ENCODE measurements around the gene DGKI.

Gene DGKI

DNA sequence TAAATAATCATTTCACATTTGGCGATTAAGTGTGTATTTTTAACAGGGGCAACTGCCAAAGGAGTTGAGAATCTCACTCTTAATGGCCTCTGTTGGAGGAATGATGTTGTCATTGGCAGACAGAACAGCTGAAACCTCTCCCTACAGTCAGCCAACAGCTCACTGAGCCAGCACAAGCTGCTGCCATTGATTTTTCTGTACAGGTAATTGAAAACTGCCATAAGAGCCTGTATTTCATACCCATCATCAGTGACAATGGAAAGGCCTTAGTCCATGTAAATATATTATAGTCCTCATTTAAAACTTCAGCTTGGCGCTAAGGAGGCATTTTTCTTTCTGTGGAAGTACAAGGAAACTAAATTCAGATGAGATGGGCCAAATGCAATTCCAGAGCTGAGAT is 475.2 kb downstream of the DGKI start:
- CTCF ChIA-PET, result no interaction called here

DNA sequence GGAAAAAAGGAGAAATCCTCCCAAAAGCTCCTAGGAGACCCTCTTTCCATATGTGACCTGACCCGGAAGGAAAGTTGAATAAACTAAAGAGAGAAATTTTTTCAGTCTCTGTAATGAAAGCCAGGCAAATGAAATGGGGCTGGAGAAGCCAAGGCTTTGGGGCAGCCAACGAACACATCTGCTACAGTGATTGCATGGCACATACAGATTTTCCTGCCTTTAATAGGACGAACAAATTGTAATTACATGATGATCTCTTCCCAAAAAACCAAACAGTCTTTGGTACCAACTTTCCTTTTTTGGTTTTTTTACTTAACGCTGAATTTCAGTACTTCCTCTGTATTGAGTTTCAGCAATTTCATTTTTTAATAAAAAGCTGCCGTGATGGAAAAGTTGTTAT is 479.8 kb downstream of the DGKI start:
- no peak for DNase-seq (ENCODE audit: extremely low spot score)
- ChIA-PET CTCF (no interaction called here), POLR2A (no interaction called here)
- TF ChIP-seq HDGF (IDR thresholded peaks at IDR 0.05; ENCODE audit: borderline replicate concordance) (no peak), CTBP1 (IDR thresholded peaks at IDR 0.05; ENCODE audit: borderline replicate concordance) (no peak), LEF1 (IDR thresholded peaks at IDR 0.05; ENCODE audit: borderline replicate concordance) (no peak), FOXM1 (IDR thresholded peaks at IDR 0.05; ENCODE audit: borderline replicate concordance) (no peak), NFRKB (IDR thresholded peaks at IDR 0.05) (no peak), SUZ12 (IDR thresholded peaks at IDR 0.05) (no peak), ELF4 (IDR thresholded peaks at IDR 0.05) (no peak), TARDBP (IDR thresholded peaks at IDR 0.05) (no peak), L3MBTL2 (conservative IDR thresholded peaks at IDR 0.05) (no peak), ARNT (IDR thresholded peaks at IDR 0.05) (no peak), FOXK2 (IDR thresholded peaks at IDR 0.05) (no peak), ZNF384 (IDR thresholded peaks at IDR 0.05) (no peak), BHLHE40 (IDR thresholded peaks at IDR 0.05; ENCODE audit: borderline replicate concordance) (no peak), SP1 (IDR thresholded peaks at IDR 0.05) (no peak), FOXA1 (IDR thresholded peaks at IDR 0.05) (no peak)
- TF ChIP-seq, protein P1, sequence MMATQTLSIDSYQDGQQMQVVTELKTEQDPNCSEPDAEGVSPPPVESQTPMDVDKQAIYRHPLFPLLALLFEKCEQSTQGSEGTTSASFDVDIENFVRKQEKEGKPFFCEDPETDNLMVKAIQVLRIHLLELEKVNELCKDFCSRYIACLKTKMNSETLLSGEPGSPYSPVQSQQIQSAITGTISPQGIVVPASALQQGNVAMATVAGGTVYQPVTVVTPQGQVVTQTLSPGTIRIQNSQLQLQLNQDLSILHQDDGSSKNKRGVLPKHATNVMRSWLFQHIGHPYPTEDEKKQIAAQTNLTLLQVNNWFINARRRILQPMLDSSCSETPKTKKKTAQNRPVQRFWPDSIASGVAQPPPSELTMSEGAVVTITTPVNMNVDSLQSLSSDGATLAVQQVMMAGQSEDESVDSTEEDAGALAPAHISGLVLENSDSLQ (IDR thresholded peaks at IDR 0.05), result no peak

More for the DNA sequence above, 475.2 kb downstream of the DGKI start:
- no peak for DNase-seq (ENCODE audit: extremely low spot score)
- TF ChIP-seq ZNF384 (IDR thresholded peaks at IDR 0.05) (no peak), SUZ12 (IDR thresholded peaks at IDR 0.05) (no peak), ARNT (IDR thresholded peaks at IDR 0.05) (no peak), ELF4 (IDR thresholded peaks at IDR 0.05) (no peak), SP1 (IDR thresholded peaks at IDR 0.05) (no peak), FOXK2 (IDR thresholded peaks at IDR 0.05) (no peak), CTBP1 (IDR thresholded peaks at IDR 0.05; ENCODE audit: borderline replicate concordance) (no peak), LEF1 (IDR thresholded peaks at IDR 0.05; ENCODE audit: borderline replicate concordance) (no peak), NFRKB (IDR thresholded peaks at IDR 0.05) (no peak), L3MBTL2 (conservative IDR thresholded peaks at IDR 0.05) (no peak), BHLHE40 (IDR thresholded peaks at IDR 0.05; ENCODE audit: borderline replicate concordance) (no peak), HDGF (IDR thresholded peaks at IDR 0.05; ENCODE audit: borderline replicate concordance) (no peak), FOXM1 (IDR thresholded peaks at IDR 0.05; ENCODE audit: borderline replicate concordance) (no peak), FOXA1 (IDR thresholded peaks at IDR 0.05) (no peak), TARDBP (IDR thresholded peaks at IDR 0.05) (no peak)
- TF ChIP-seq, protein P1 (IDR thresholded peaks at IDR 0.05), result no peak
- POLR2A ChIA-PET, result no interaction called here

DNA sequence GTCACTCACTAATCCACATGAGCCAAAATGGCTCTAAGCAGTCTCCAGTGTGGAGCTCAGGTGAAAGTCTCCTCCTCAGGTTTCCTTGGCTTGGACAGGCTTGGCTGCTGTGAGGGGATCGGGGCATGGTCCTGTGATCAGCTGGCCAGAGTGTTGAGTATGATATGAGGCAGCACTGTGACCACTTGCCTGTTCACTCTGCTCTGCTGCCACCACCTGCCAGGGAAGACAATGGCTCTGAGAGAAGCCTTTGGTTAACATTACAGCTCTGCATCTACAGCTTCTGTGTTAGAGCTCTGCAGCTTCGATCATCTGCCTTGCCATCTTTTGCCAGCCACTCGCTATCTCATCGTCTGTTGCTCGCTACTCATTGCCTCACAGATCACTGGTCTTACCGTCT is 483.1 kb downstream of the DGKI start:
- ChIA-PET POLR2A (no interaction called here), CTCF (no interaction called here)
- TF ChIP-seq, protein P1 (IDR thresholded peaks at IDR 0.05), result no peak
- no peak for TF ChIP-seq SUZ12 (IDR thresholded peaks at IDR 0.05)
- no peak for TF ChIP-seq ZNF384 (IDR thresholded peaks at IDR 0.05)
- no peak for TF ChIP-seq NFRKB (IDR thresholded peaks at IDR 0.05)
- TF ChIP-seq HDGF (IDR thresholded peaks at IDR 0.05; ENCODE audit: borderline replicate concordance), result no peak
- no peak for TF ChIP-seq L3MBTL2 (conservative IDR thresholded peaks at IDR 0.05)
- TF ChIP-seq FOXK2 (IDR thresholded peaks at IDR 0.05), result no peak
- no peak for TF ChIP-seq CTBP1 (IDR thresholded peaks at IDR 0.05; ENCODE audit: borderline replicate concordance)
- TF ChIP-seq FOXA1 (IDR thresholded peaks at IDR 0.05), result no peak
- no peak for TF ChIP-seq SP1 (IDR thresholded peaks at IDR 0.05)
- no peak for TF ChIP-seq LEF1 (IDR thresholded peaks at IDR 0.05; ENCODE audit: borderline replicate concordance)
- TF ChIP-seq BHLHE40 (IDR thresholded peaks at IDR 0.05; ENCODE audit: borderline replicate concordance), result no peak
- no peak for TF ChIP-seq ARNT (IDR thresholded peaks at IDR 0.05)
- no peak for TF ChIP-seq ELF4 (IDR thresholded peaks at IDR 0.05)
- no peak for TF ChIP-seq FOXM1 (IDR thresholded peaks at IDR 0.05; ENCODE audit: borderline replicate concordance)
- no peak for TF ChIP-seq TARDBP (IDR thresholded peaks at IDR 0.05)
- DNase-seq (ENCODE audit: extremely low spot score), result no peak

DNA sequence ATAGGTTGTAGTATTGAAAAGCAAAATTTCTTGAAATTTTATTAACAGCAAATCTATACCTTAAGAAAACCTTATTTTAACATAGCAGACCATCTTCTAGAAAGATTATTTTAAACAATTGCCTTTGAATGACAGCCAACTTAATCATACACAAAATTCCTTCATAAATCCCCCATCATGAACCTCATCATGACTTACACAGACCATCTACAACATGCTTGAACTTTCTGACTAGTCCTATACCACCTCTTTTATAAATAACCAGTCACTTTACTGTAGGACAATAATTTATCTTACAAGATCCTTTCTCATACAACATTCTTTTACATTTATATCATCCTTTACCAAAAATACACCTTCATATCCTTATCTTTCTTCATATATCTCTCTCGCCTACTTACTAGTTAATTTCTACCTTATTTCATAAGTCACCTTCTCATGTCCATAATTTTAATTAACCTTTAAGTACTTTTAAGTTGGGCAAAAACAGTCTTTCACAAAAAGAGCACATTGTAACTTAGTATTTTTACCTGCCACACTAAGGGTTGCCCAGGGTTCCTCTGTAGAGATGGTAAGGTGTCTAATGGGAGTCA is 486.6 kb downstream of the DGKI start:
- CTCF ChIA-PET, result no interaction called here
- TF ChIP-seq NFRKB (IDR thresholded peaks at IDR 0.05) (no peak), ARNT (IDR thresholded peaks at IDR 0.05) (no peak), L3MBTL2 (conservative IDR thresholded peaks at IDR 0.05) (no peak), BHLHE40 (IDR thresholded peaks at IDR 0.05; ENCODE audit: borderline replicate concordance) (no peak), CTBP1 (IDR thresholded peaks at IDR 0.05; ENCODE audit: borderline replicate concordance) (no peak), ELF4 (IDR thresholded peaks at IDR 0.05) (no peak), SUZ12 (IDR thresholded peaks at IDR 0.05) (no peak), ZNF384 (IDR thresholded peaks at IDR 0.05) (no peak), TARDBP (IDR thresholded peaks at IDR 0.05) (no peak), LEF1 (IDR thresholded peaks at IDR 0.05; ENCODE audit: borderline replicate concordance) (no peak), SP1 (IDR thresholded peaks at IDR 0.05) (no peak), HDGF (IDR thresholded peaks at IDR 0.05; ENCODE audit: borderline replicate concordance) (no peak)
- TF ChIP-seq, protein P1 (IDR thresholded peaks at IDR 0.05), result no peak
- POLR2A ChIA-PET, result no interaction called here
- no peak for DNase-seq (ENCODE audit: extremely low spot score)

DNA sequence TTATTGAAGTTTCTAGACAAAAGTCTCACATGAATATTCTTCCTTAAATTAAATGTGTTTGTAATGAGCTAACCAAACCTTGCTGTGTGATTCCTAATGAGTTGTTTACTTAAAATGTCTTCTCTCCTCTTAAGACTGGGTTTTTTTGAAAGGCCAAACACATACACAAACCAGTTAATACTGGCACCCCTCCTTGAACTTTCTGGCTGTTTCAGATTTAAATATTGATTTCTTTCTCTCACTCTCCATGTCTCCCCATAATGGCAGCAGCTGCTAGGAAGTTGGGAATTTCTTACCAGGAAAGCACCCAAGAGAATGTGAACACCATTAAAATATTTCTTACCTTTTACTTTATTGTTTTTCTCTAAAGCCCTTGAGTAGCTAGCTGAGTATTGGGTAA is 491.8 kb downstream of the DGKI start:
- TF ChIP-seq LEF1 (IDR thresholded peaks at IDR 0.05; ENCODE audit: borderline replicate concordance) (no peak), FOXK2 (IDR thresholded peaks at IDR 0.05) (no peak), HDGF (IDR thresholded peaks at IDR 0.05; ENCODE audit: borderline replicate concordance) (no peak), CTBP1 (IDR thresholded peaks at IDR 0.05; ENCODE audit: borderline replicate concordance) (no peak)
- POLR2A ChIA-PET, result no interaction called here
- CTCF ChIA-PET, result no interaction called here
- no peak for DNase-seq (ENCODE audit: extremely low spot score)
